GM21528 (cell line): ENCODE data around the gene DNAI1.
"Not testable (repeated sequence)": the region's sequence is repeated elsewhere in the genome, so short reads cannot be mapped to it uniquely, and the experiment has no call there.

Source experiments
- ATAC-seq: cut with Tn5 transposase; IDR thresholded peaks from one replicate; pipeline ENCODE4 v1.9.1; 2021; ENCODE audit warnings: mild to moderate bottlenecking, moderate library complexity; ENCODE audit not compliant: unreplicated experiment, low FRiP score

The DNAI1 gene

DNA sequence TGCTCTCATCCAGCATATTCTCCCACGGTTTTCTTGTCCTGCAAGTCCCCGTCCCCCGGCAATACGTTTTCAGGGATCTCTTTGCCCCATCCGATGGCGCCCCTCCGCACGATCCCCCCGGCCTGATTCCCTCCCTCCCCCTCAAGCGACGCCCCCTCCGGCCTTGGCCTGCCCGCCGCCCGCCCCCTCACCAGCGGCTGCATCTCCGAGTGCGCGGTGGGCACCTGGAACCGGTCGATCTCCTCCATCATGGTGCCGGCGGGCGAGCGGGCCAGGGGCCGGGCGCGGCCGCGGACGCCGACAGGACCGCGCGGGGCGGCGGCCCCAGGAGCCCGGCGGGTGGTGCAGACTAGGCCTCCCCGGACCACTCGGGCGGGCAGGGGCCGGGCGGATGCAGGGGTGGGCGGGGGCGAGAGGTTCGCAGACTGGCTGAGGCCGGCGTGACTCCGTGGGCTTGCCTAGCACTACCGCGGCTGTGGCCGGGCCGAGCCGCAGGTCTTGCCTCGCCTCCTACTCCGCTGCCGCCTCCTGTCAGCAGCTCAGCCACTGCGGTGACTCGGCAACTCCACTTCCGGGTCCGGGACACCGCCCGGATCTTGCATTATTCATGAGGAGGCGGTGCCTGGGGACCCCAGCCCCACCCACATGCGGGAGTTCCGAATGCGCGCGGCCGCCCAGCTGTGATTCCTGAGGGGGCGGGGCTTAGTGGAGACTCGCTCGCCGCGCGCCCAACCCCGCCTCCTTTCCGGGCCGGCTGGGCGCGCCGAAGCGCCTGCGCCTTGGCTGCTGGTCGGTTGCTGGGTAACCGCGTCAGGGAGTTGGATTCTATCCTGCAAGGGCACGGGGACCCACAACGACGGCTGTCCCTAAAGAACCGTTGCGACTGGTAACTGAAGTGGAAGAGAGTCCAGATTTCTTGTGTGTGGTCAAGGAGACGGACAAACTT lies at the start of gene DNAI1, which contains the start of gene FAM219A:
DNAI1 (plus strand) TSS at position 793 of the 946 bp plus-strand sequence. CDS start 201 bp downstream, outside the sequence.
FAM219A (minus strand) TSS at position 558 of the 946 bp plus-strand sequence; CDS start at position 251, 307 bp downstream.
- peak; percentile 95 for ATAC-seq

GRCh38 chr9:34409154-34409553 lies 49.5 kb upstream of the DNAI1 start:
- no peak for ATAC-seq

DNA sequence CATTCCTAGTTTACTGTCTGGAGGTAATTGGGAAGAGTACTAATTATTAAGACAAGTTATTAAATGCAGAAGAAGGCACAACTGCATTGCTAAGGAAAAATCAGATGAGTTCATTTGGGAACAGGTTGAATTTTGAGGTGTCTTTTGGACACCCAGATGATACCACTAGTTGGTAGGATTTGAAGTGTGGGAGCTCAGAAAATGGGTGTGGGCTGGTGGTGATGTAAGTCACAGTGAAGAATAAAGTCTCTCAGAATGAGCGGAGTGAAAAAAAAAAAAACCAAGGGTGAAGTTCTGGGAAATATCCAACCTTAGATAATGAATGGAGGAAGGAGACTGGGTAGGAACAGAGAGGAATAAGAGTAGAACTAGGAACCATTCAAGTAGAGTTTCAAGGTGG lies 46.3 kb upstream of the DNAI1 start:
- ATAC-seq = no peak

DNA sequence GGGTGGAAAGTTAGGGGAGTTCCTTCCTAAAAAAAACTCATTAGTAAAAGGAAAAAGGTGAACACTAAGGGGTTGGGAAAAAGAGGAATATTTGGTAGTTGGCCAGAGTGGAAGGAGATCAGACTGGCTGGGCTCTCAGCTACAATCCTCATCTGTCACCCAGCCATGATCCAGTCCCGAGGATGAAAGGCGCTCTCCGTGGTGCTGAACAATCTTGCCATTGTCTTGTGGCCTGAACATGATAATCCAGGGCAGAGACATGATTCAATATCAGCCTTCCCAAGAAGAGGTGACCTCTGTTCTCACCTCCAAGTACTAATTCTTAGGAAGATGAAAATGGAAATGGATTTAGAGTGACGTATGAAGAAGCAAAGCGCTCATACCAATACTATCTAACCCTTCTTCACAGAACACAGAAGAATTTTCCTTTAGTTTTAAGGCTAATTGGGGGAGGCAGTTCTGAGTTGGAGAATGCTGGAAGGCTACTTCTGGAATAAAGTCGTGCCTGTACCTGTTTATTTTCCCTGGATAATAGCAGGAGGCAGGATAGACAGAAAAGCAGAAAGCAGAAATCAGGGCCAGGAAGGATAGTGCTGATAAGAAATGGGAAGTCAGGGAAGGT lies 45.3 kb upstream of the DNAI1 start:
- no peak for ATAC-seq

DNA sequence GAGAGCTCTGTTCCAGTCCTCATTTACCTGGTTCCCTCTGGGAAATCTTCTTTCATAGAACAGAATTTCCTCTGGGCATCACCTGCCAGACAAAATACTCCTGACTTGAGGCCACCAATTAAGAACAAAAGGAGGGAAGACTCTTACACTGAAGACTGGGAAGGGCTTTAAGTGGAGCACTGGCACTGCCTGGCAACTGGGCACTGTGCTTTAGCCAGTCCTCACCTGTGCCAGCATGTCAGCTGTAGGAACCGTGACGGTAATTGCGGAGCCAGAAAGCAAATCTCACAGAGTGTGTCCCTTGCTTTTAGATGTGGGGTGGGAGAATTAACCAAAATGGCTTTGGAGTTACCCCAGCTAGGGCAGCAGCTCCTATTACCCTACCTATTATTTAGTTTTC lies 40.9 kb upstream of the DNAI1 start:
- ATAC-seq = no peak

DNA sequence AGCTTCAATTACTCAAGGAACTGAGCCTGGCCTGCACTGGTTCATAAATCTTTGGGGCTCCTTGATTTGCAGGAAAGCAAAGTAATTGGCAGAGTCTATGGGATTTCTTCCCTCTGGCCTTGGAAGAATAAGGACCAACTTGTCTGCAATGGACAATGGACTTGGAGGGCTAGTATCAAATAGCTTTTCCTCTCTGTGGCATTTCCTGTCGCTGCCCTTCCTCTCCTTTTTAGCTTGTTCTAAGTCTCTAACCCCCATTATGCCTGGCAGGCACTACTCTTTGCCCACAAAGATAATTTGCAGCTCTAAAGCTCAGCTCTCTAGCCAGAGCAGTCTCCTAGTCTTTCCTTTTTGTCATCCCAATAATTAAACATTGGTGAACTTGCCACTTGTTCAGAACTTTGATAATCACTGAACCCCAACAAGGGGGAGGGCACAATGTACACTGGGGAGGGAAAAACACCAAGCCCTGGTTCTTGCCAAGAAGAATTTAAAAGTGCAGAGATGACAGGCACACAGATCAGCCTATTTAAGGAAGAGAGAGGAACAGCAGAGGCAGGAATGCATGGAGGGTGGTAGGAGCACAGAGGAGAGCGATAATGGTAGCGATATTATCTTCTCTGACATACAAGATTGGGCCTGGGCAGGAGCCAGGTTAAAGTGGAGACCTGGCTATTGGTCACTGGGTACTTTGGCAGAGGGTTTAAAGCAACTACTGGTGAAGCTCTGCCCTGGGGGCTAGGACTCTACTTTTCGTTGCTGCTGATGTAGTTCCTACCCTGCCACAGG lies 38.7 kb upstream of the DNAI1 start:
- no peak for ATAC-seq

- ATAC-seq = no peak
These were observed 32.1 kb upstream of the DNAI1 start for GRCh38 chr9:34426347-34427074.

DNA sequence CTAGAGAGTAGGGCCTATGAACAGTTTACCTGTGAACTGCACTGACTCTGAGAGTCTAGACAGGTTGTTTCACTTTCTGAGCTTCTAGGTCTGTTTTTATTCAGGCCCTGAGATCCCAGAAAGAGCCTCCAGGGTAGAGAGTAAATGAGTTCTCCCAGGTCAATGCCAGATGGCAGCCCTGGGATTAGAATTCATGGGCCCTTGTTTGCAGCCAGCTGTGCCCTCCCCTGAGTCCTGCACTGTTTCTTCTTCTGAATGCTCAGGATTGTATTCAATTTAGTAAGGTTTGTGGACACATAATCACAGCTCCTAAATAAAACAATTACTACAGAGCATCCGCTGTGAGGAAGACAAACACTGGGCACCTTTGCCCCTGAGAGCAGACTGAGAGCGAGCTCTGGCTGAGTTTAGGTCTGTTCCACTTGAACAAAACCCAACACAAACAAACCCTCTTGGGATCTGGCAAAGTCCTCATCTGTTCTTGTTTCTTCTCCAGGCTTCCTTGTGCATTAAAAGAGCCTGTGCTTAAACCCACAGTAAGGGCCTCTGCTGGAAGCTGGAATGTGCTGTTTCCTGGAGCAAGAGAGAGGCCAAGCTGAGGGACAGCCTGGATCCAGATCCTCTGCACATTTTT lies 30.2 kb upstream of the DNAI1 start:
- ATAC-seq = no peak

GRCh38 chr9:34430843-34431437 lies 27.7 kb upstream of the DNAI1 start:
- no peak for ATAC-seq

- no peak for ATAC-seq
These were observed 26.9 kb upstream of the DNAI1 start for GRCh38 chr9:34431667-34432066.

DNA sequence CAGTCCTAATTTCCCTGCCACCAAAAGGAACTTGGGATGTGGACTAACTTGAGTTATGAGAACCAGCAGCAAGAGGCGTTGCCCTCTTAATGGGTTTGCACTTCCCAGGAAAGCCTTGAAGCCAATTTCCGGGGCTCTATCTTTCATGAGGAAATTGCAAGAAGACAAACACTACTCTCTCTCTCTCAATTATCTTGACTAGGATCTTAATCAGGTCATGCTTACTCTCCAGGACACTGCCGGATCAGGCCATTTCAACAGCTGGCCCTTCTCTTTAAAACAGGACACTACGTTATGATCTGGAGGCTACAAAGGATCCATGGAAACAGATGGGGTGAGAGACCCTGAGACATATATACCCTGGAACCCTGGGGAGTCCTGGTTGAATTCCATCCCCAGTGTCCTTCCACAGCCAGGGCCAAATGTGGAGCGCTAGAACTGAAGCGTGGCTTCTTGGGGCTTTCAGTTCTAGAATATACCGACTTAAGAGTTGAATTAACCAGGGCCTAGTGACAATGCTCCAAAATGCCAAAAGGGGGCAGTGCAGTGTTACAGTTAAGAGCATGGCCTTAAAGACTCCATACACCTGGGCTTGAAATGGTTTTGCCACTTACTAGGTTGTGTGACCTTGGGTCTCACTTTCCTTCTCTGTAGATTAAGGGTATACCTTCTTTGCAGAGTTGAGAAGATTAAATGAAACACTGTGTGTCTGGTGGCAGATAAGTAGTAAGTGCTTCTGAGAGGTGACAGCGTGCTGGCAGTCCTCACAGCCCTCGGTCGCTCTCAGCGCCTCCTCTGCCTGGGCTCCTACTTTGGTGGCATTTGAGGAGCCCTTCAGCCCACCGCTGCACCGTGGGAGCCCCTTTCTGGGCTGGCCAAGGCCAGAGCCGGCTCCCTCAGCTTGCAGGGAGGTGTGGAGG lies 21.3 kb upstream of the DNAI1 start:
- ATAC-seq = no peak

GRCh38 chr9:34437926-34438307 lies 20.7 kb upstream of the DNAI1 start:
- ATAC-seq = not testable (repeated sequence)

GRCh38 chr9:34438465-34438864 lies 20.1 kb upstream of the DNAI1 start:
- ATAC-seq = not testable (repeated sequence)

DNA sequence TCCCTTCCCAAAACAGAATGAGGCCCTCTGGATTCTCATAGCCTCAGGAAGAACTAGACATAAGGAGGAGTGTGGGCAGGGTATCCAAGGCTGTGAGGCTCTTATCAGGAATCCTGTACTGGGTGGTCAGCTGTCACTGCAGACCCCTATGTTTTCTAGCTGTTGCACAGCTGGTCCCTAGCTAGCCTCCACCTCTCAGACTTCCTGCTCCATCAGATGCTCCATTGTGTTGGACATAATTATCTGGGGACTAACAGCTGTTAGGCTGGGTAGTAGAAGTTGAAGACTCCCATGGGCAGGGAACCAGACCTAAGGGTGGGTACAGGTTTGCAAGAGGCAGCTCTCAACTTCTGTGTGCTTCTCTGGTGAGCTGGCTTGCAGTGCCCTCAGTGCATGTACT lies 18.6 kb upstream of the DNAI1 start:
- no peak for ATAC-seq

GRCh38 chr9:34442770-34443169 lies 15.8 kb upstream of the DNAI1 start:
- no peak for ATAC-seq

GRCh38 chr9:34443533-34443932 lies 15.1 kb upstream of the DNAI1 start:
- no peak for ATAC-seq

DNA sequence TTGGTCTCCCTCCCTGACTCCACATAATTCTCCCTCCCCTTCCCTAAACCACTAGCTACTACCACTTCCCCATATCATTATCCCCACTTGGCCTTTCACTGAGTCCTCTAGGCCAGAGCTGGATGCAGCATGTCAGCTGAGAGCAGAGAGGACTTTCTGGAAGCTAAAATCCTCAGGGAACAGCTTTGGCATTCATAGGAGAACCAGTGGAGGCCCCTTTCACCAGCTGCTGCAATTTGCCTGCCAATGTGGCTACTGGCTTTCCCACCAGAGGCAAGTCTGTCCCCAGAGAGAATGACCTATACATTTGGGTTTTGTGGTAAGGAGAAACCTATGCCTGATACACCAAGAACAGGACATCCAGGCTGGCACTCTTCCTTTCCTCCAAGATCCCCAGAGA lies 14.6 kb upstream of the DNAI1 start:
- no peak for ATAC-seq

GRCh38 chr9:34446468-34446891 lies 12.1 kb upstream of the DNAI1 start:
- no peak for ATAC-seq
